ENCODE data around the gene PACSIN2.
"Not testable (repeated sequence)": the region's sequence is repeated elsewhere in the genome, so short reads cannot be mapped to it uniquely, and the experiment has no call there.

PACSIN2 gene

DNA sequence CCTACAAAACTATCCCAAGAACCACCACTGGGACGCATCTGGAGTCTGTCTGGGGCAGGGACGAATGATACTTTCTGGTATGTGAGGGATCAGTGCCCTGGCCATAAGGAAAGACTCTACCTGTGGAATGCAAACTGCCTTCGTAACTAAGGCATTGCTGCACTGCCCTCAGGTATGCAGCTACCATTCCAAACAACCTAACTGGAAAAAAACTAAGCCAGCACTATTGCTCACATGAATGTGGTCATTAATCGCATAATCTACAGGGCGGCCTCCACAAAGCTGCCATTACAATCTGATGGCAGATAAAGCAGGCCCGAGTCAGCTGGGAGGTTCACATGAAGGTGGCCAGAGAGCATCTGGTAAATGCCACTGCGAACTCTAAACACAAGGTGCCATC lies 3.9 kb downstream of the PACSIN2 start:
- DNase-seq = no peak

DNA sequence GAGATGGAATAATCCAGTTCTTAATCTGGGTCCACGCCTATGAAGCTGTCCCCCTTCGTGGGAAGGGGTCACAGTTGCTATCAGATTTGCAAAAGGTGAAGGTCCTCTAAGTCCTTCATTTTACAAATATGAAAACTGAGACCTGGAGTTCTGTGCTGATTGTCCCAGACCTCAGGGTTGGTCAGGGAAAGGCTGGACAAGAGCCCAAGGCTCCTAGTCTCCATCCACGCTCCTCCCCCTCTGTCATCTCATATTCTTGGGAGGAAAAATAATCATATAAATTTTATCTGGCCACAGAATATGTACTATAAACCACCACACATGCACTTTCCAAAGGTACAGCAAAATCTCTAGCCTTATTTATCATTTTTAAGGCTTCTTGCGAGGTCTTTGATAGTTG lies 5.5 kb downstream of the PACSIN2 start:
- no peak for DNase-seq

DNA sequence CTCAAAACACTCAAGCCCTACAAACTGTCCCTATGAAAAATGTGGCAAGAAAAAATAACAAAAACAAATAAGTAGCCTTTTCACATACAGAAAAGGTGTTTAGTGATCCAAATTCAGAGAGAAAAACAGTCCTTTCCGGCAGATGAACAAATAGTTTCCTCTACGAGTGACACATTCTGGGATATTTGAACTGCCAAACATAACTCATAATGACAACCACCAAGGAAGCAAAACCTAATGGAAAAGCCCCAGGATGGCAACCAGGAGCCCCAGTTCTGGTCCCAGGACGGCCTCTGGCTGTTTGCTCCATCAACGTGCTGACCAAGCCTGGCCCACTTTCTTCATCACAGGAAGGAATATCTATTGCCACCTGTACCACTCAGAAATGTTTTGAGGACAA lies 6.0 kb downstream of the PACSIN2 start:
- DNase-seq = peak in 2 of 3 donors; percentile 40 to 59

DNA sequence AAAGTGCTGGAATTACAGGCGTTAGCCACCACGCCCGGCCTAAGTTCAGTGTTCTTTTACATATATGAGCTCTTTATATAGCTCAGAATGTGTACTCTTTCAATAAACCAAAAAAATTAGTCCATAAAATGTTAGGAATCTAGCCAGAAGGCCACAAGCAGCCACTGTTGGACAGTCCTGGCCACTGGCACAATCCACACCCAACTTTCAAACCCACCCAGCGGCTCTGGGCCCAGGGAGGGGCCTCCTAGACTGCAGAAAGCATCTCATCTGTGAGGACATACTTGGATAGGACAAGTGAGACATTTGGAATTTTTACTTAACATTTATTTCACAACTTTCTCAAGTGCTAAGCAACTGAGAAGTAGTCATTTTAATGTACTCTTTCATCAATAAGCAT lies 6.4 kb downstream of the PACSIN2 start:
- peak in 2 of 3 donors; percentile 54 to 58 for DNase-seq

DNA sequence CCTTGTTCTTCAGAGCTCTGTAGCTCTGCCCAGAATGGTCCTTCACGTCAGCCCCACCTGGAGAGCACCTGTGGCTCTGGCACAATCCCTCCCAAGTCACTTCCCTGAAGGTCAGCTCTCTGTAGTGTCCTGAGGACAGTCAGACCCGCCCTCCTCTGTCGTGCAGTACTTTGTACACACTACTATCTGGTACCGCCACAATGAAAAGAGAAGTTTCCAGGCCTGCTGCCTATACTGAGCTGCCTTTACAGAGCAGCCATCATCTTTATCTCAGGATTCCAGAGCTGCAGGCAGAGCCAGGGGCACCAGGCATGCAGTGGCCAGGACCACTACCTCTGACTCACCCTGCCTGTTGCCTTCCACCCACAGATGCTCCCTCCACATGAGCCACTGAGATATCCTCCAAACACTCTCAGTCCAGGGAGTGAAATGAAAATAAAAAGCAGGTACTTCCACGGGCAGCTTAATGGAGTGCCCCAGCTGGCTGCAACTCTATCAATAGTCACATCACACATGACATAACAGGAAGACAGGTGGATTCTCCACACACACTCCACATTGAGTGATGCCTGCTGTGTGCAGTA lies 7.3 kb downstream of the PACSIN2 start:
- peak; percentile 39 to 52 (median 44) for DNase-seq

DNA sequence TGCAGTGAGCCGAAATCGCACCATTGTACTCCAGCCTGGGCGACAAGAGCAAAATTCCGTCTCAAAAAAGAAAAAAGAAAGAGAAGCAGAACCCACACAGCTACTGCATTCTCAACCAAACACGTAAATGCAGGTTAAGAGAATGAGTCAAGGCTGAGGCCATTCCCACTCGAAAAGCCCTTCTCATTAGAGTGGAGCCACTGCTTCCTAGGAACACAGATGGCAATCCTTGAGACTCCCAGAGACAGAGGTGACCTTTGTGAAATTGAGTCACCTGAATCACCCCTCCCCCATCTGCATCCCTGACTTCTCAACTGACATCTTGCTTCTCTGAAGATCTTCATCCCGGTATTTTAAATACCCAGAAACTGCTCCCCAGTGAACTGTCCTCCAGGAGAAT lies 8.2 kb downstream of the PACSIN2 start:
- no peak for DNase-seq

DNA sequence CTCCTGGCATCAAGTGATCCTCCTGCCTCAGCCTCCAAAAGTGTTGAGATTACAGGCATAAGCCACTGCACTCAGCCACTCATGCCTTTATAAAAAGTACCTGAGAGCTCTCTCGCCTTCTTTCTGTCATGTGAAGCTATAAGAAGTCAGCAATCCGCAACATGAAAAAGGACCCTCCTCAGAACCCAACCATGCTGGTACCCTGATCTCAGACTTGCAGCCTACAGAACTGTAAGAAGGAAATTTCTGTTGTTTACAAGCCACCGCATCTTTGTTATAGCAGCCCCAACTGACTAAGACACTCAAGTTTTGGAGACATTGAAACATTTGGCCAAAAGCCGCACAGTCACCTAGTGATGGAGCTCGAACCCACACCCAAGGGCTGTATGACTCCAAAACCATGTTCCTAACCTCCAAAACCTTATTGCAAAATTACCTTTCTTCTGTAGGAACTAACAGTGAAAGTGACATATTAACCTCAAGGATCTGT lies 8.9 kb downstream of the PACSIN2 start:
- DNase-seq = no peak

DNA sequence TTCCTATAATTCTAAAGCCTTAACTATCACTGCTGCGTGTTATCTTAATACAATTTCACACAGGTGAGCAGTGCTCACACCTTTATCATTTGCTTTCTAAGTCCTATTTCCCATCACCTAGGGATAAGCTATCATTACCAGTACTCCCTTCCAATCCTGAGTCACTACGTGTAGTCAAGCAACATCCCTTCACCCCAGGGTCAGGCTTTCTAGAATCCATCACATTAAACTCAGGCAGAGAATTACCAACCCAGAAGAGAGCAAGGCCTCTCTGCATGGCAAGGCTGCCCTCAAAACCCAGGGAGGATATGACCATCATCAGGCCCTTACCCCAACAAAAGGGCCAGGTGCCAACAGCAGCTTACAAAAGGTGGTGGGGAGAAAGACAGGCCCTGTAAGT lies 9.8 kb downstream of the PACSIN2 start:
- DNase-seq = no peak

DNA sequence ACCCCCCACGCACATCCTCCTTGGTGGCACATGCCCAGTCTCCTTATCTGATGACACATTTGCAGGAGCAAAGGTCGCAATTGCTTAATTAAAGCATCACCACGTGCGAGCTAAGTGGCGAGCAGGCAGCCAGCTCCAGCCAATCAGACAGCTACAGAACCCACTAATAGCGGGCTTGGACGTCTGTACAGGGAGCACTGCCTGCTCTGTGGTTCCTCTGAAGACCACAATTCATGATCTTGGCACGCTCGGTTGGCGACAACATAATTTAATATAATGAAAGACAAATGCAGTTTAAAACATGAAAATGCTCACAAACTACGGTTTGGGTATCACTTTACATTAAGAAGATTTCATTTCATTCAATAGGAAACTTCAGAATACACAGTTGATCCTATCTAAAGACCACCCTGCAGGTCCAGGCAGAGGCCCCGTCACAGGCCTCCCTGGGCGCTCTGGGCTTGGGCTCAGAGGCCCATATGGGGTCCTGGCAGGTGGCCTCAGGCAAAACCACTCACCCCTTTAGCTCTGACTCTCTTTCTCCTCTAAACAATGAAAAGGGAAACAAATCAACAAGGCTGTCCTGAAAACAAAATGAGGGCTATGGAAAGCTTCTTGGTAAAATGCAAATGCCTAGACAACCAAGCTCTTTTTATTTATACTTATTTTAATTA lies 10.4 kb downstream of the PACSIN2 start:
- DNase-seq = peak; percentile 42 to 59 (median 44)

DNA sequence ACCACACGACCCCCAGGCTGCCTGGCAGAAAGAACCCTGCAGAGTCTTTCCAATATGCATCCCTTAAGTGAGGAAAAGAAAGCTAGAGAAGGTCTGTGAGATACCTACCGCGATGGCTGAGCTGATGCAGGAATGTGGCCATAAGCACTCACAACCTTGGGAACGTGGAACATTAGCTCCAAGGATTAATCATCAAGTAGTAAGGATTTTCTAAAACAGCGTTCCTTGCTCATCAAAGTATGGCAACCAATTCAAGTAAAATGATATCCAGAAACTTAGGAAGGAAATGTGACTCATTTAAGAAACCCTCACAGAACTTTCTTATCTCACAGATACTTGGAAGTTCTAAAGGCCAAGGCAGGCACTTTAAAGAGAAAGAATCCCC lies 12.8 kb downstream of the PACSIN2 start:
- DNase-seq = peak; percentile 28 to 69 (median 63)

DNA sequence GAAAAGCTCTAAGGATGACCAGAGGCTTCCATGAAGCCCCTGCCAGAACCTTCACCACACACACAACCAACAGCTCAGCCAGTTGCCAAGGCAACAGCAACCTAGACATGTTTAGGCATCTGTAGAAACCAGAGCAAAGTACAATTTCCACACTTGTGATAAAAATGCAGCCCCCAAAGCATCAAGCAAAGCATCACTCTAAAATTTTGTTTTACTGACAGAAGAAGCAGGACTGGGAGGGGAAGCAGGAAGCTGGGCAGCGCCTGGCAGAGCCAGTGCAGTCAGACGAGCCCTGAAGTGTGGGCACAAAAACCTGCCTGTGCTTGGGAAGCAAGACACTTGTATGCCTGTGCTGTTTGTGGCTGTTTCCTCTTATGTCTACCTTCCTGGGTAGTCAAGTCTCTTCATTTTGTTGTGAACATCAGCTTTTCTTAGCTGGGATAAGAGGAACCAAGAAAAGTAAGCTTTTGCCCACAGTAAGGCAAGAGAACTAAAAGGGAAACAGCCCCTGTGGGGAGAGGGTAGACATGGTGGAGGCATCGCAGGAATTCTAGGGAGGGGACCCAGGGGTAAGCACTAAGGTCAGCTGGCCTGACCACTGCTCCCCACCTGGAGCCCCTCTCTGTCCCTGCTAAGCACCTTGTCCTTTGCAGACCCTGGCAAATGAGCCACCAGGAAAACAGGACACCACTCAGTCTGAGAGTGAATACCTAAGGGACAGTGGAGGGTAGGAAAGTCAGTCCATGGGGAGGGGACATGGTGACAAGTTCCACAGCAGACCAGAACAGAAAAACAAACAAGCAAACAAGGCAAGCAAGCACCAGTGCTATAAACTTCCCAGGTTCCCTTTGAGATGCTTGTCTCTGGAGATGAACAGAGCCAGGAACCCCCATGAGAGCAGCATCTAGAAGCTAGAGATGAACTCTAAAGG lies 13.4 kb downstream of the PACSIN2 start:
- peak; percentile 37 to 65 (median 48) for DNase-seq

DNA sequence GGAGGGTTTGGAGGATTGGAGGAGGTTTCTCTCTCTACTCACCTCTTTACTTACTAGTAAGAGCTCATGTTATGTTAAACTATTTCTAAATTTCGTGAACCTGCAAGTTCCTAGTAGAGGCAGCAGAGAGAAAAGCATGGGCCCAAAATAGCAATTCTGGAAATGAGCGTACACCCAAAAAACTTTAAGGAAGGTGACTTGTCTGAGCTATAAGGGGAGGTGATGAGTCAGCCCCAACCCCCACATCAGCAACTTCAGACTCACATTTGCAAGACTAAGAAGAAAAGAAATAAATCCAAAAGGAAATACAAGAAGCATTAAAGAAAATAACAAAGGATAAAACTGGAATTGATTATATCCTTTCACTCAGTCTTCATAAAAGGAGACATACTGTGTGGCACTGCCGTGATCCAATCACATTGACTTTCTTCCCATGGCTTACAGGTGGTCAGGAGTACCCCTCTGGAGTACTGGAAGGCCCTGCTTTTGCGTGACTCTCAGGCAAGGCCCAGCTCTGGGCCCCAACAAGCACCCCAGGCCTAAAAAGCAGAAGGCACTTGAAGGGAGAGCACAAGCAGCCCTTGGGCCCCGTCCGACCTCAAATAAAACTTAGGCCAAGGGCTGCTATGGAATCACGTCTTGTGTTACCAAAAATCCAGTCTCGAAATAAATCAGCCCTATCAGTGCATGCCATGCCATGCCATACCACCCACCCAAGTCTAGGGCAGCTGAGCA lies 14.3 kb downstream of the PACSIN2 start:
- peak; percentile 62 to 65 (median 62) for DNase-seq

DNA sequence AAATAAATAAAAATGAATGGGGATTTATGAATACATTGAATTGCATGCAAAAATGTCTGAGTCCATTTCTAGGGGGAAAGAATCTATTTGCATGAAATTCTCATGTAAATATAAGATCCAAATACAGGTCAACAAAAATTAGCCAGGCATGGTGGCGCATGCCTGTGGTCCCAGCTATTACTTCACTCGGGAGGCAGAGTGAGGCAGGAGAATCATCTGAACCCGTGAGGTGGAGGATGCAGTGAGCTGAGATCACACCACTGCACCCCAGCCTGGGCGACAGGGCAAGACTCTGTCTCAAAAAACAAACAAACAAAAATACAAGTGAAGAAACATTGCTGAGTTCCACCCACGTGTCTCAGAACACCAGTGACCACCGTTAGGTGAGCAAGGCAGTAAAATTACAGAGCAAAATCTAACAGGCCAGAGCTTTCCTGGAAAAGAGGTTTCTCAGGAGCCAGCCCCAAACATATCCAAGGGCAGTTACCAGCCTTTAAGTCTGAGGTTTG lies 17.3 kb downstream of the PACSIN2 start:
- no peak for DNase-seq

DNA sequence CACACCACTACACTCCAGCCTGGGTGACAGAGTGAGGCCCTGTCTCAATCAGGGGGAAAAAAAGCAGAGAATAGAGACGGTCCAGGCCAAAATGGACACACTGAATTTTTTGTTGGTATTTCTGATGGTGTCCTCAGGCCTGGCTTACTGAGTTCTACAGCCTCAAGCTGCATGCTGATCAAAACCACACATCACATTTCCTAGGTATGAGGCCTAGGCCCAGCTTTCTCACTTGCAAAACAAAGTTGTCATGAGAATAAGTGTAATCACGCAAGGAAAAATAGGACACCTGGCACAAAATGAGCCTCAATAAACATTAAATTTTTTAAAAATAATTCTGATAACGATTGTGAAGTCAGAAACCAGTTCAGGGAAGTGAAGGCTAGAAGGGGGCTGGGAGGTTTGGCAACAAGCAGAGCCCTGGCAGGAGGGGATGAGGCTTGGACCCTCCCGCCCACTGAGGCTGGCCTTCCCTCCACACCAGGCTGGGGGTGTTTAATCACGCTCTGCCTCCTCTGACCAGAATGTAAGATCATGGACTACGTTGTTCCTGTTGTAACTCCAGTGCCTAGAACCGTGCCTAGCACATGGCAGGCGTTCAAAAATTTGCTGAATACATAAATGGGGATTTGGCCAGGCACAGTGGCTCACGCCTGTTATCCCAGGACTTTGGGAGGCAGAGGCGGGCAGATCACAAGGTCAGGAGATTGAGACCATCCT lies 18.1 kb downstream of the PACSIN2 start:
- DNase-seq = peak in 2 of 3 donors; percentile 30 to 57

DNA sequence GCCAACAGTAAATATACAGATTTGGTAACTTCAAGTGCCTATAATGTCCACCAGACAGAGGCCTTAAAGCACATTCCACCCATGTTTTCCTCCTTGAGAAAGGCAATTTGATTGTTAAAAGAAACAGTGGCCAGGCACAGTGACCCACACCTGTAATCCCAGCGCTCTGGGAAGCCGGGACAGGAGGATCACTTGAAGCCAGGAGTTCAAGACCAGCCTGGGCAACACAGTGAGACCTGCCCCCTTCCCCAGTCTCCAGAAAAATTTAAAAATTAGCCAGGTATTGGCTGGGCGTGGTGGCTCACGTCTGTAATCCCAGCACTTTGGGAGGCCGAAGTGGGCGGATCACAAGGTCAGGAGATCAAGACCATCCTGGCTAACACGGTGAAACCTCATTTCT lies 19.3 kb downstream of the PACSIN2 start:
- DNase-seq = not testable (repeated sequence)

DNA sequence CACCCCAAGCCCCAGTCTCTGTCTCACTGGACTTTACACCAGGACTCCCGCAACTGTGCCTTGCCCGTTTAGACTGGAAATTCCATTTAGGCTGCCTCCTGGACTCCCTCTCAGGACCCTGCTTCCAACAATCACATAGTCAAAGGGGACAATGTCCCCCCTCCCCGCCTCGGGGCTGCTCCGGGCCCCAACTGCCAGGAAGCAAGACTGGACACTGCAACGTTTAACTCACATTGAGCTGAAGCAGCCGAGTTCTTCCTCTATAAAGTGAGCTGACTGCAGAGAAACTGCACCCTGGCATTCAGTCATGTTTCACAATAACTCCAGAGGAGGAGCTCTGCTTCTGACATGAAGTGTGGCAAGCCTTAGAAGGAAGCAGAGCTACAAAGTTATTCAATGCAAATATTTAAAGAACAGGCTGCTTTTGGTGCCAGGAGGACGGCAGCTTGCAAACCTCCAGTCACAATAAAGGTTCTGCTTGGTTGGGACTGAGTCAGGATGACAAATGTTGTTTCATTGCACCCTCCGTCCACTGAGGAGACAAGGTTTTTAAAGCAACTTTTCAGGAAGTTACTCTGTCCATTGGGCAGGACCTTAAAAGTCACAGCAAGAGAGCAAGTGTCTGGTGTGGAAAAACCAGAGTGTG lies 19.9 kb downstream of the PACSIN2 start:
- DNase-seq = peak; percentile 80 to 95 (median 88)

DNA sequence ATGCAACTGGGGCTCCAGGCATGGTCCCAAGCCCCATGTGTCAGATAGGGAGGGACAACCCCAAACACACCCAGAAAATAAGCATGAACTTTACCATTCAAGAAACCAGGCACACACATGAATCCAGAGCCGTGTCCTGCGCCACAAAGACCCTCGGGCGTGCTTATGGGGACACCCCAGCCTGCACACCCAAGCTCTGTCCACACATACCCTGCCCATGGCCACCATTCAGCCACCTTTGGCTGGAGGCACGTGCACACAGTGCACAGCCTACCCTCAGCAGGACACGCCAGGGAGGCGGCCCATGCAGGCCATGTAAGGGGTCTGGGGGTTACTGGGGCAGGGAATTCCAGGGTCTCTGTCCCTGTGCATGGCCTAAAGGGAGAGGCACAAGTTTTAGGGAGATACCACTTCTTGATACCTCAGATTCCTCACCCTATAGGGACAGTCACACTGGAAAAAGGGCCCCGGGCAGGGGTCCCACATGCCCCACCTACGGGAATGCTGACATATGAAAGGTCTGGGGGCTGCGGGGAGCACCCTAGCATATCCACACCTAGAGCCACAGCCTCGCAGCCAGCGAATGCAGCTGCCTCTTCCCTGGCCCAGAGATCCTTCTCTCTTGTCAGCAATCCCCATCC lies 20.6 kb downstream of the PACSIN2 start:
- DNase-seq = no peak

DNA sequence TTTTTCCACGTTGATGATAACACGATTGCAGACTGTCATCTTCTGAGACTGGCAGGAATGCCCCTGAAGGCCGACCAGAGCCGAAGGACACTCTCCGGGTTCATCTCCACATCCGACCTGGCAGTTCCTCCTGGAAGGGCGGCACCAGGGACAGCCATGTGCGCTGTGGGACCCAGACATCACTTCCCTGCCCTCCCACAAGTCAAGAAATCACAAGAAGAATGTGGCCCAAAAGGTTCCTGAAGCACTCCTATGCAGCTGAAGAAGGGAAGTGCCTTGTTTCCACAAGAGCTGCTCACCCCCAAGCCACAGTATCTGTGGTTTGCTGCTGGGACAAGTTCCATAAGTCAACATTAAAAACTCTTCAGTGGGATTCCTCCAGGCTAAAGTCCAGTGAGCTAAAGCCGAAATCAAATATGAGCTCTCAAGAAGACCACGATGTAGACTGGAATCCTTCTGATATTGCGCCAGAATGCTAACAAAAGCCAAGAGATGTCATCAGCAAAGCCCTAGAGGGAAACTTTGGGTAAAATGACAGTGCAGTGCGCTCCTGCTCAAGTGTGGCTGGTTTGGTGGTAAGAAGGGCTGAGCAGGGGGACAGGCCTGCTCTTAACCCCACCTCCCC lies 21.2 kb downstream of the PACSIN2 start:
- DNase-seq = peak; percentile 42 to 60 (median 60)

DNA sequence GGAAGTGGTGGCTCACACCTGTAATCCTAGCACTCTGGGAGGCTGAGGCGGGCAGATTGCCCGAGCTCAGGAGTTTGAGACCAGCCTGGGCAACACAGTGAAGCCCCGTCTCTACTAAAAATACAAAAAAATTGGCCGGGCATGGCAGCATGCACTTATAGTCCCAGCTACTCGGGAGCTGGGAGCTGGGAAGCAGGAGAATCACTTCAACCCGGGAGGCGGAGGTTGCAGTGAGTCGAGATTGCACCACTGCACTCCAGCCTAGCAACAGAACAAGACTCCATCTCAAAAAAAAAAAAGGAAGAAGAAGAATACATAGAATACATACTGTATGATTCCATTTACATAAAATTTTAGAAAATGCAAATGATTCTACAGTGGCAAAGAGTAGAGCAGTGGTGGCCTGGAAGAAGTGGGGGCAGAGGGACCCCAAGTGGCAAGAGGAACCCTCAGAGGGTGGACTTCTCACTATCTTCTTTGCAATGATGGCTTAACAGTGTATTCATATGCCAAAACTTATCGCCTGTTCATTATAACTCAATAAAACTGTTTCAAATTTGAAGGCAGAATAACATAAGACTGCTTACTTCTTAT lies 22.0 kb downstream of the PACSIN2 start:
- peak in 1 of 3 donors; percentile 14 for DNase-seq

DNA sequence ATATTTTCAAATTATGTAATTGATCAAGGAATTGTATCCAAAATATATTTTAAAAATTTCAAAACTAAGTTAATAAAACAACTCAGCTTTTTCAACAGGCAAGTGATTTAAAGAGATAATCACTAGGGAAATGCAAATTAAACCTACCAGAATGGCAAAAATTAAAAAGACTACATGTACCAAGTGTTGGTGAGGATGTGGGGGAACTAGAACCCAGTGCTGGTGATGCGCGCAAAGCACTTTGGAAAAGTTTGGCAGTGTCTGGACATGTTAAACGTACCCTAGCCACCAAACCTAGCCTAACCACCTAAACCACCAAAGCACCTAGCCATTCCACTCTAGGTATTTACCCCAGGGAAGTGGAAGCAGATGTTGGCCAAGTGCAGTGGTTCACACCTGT lies 22.9 kb downstream of the PACSIN2 start:
- no peak for DNase-seq
